ENCODE measurements around the gene FUCA1.
"Not testable (repeated sequence)": the region's sequence is repeated elsewhere in the genome, so short reads cannot be mapped to it uniquely, and the experiment has no call there.

FUCA1 gene

GRCh38 chr1:23834156-23834555 is 33.9 kb downstream of the FUCA1 start:
- not testable (repeated sequence) for DNase-seq

DNA sequence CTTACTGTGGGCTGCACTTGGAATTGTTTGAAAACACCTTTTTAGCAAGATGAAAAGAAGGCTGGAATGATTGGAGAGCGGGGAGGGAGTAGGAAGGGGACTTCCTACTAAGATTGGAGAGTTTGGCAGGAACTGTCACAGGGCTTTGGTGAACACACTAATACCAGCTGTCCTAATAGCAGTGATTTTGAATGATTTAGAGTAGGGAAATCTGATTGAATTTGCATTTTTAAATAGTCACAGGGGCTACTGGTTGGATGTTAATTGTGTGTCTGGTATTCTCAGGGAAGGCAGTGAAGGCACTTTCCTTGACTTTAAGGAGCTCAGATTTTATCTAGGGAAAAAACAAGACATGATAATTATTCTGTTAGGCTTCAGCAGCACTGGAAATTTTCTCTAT is 40.4 kb downstream of the FUCA1 start:
- DNase-seq, result no peak

DNA sequence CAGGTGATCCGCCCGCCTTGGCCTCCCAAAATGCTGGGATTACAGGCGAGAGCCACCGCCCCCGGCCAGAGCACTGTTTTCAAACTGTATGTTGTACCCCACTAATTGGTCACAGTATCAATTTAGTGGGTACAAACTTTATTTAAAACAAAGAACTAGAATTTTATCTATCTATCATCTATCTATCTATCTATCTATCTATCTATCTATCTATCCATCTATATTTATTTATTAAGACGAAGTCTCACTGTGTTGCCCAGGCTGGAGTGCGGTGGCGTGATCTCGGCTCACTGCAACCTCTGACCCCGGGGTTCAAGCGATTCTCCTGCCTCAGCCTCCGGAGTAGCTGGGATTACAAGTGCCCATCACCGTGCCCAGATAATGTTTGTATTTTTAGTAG is 41.5 kb downstream of the FUCA1 start:
- DNase-seq, result not testable (repeated sequence)

GRCh38 chr1:23825762-23826522 is 42.1 kb downstream of the FUCA1 start:
- no peak for DNase-seq

DNA sequence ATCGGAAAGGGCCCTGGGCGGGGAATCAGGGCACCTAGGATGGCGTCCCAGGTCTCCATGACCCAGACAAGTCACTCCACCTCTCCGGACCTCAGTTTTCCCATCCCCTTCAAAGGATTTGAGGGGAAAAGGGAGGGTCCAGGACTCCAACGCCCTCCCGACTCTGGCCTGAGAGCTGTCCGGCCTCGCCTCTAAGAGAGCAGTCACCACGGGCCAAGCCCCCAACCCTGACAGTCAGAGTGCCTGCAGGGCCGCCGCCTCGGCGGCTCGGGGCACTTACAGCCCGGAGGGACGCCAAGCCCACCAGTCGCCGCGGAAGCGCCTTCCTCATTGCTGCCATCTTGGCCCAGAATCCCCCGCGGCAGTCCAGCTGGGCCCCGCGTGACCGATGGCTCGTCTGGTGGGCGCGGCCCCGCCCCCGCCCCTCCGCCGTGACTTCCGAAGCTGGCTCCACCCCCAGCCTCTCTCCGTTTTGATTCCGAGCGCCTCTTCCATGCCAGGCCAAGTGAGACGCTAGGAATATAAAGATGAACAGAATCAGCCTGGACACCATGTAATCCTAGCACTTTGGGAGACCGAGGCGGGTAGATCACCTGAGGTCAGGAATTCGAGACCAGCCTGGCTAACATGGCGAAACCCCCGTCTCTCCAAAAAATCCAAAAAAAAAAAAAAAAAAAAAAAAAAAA is 42.9 kb downstream of the FUCA1 start, which contains the start of gene HMGCL:
TSS of gene HMGCL (minus strand) at position 354 of the 686 bp plus-strand sequence. CDS start at position 340, 14 bp downstream.
- DNase-seq, result peak; percentile 86

DNA sequence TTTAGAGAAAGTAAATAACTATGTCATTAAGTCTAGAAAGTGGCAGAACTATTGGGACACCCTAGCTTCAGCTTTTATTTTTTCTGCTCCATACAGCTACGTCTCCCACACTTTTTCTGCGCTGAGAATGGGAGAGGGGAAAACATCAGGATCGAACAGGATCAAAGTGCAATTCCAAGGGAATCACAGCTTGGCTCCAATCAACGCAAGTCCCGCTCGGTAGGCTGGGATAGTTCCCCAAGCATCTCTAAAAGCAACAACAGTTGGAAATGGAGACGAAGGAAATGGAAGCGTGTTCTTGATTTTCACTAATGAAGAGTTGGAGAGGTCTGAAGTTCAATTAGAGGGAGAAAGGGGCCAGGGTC is 43.4 kb downstream of the FUCA1 start:
- DNase-seq, result no peak

GRCh38 chr1:23823767-23824166 is 44.3 kb downstream of the FUCA1 start:
- no peak for DNase-seq

DNA sequence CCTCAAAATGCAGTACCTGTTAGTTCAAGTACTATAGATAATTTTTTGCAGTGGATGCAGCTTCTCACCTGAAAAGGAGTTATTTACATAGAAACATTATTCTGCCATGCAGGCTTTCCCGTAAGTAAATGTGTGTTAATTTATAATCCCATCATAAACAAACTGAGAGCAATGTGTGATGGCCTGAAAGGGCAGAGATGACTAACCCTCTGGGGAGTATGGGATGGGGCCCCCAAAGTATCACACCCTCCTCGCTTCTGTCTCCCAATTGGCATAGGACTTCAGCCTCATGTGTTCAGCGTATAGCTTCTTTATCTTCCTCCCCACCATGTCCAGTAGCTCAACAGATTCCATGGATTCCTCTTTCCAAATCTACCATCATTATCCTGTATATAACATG is 50.5 kb downstream of the FUCA1 start:
- DNase-seq, result no peak

DNA sequence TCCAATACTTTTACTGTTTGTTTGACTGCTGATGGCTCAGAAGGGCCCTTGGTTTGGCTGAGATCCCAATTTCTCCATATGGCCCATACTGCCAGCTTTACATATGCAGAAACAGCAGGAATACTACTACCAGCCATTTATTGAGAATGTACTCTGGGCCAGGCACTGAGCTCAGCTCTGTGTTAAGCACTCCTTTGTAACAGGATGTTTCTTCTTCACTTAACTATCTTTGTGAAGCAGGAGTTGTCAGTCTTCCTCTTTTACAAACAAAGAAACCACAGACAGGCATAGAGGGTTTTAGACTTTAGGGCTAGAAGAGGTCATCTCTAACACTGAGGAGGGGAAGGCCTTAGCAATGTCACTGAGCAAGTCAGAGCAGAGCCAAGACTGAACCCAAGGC is 51.2 kb downstream of the FUCA1 start:
- no peak for DNase-seq

DNA sequence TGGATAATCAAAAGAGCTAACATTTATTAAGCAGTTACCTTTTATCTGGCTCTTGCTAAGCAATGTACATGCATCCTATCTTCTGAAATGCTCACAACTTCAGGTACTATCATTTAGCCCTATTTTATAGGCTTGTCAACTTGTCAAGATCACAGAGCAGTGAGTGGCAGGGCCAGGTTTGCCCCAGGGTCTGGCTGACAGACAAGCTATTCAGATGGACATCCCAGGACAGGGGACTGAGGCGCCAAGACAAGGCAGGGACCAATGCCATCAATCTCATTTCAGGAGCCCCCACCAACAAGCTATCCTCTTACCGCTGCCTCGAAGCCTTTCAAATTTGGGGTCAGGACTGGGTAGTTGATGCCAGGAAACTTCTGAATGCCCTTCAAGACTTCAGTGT is 51.7 kb downstream of the FUCA1 start:
- no peak for DNase-seq

DNA sequence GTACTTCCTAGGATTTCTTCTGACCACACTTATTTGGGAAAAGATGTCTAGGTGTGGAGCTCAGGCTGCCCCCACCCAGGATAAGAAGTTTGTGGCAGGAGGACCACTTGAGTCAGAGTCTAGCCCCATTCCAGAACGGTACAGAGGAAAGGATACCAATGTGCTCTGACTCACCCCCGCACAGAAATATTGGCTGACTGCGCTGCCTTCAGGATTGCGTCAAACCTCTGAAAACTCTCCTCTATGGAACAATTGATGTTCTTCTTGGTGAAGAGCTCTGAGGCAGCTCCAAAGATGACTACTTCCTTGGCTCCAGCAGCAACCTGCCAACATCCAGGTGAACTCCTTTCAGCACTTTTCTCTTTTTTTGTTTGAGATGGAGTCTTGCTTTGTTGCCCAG is 54.1 kb downstream of the FUCA1 start:
- no peak for DNase-seq

DNA sequence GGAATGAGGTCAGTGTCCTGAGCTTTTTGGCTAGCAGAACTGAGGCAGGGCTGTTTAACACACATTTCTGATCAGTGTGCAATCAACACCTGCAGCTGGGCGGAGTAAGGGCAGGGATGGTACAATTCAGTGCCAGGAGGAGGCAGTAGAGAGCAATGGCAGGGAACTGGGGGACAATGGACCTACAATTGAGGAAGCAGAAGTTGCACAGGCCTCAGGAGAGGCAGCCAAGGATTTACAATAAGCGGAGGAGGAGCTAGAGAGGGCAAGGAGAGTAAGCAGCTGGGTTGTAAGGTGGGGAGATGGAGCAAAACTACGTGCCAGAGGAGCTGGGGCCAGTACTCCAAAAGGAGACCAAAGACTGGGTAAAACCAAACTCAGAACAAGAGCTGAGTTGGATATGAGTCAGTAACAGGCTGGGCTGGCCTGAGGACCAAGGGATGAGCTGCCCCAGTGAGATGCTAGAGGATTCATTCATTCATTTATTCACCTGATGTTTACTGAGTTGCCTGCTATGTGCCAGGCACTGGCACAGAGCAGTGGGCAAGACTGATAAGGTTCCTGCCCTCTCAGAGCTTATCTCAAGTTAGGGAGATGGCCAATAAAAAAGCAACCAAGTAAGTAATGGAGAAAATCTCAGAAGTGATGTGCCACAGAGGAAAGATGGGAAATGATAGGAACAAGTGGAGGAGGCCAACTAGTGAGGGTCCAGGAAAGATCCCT is 57.1 kb downstream of the FUCA1 start:
- no peak for DNase-seq

GRCh38 chr1:23809751-23810171 is 58.3 kb downstream of the FUCA1 start:
- DNase-seq, result peak; percentile 50

GRCh38 chr1:23807453-23807852 is 60.6 kb downstream of the FUCA1 start:
- DNase-seq, result no peak

DNA sequence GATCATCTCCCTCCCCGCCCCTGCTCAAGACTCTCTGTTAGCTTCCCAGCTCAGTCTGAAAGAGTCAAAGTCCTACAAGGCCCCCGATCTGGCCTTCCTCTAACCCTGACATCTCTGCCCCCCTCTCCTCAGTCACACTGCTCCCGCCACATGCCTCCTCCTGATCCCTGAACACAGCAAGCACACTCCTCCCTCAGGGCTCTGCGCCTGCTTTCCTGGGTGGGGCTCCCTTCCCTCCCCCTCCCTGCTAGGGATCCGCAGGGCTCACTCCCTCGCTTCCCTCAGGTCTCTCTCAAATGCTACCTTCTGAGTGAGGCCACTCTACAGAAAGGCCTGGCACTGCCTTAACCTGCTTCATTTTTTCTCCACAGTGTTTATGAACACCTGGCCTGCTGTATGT is 61.8 kb downstream of the FUCA1 start:
- DNase-seq, result no peak

DNA sequence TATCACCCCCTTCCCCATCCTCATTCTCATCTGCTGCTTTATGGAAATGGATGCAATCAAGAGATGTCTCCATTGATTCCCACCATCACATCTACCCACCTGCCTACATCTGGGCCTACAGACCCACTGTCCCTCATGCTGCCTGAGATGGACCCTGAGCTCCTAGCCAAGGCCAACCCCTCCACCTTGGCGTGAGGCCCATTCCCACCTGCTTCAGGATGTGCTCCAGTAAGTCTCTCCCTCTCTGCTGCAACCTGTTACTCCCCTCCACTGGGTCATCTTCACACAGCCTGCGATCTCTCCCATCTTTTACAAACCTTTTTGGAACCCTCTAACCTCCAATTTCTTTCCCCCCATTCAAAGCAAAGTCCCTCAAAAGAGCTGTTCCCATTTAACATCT is 63.1 kb downstream of the FUCA1 start:
- DNase-seq, result no peak

- no peak for DNase-seq
Measured at GRCh38 chr1:23804183-23804835, 63.8 kb downstream of the FUCA1 start.

GRCh38 chr1:23803674-23804073 is 64.4 kb downstream of the FUCA1 start:
- no peak for DNase-seq

- DNase-seq, result not testable (repeated sequence)
Measured at GRCh38 chr1:23802809-23803342, 65.2 kb downstream of the FUCA1 start.

DNA sequence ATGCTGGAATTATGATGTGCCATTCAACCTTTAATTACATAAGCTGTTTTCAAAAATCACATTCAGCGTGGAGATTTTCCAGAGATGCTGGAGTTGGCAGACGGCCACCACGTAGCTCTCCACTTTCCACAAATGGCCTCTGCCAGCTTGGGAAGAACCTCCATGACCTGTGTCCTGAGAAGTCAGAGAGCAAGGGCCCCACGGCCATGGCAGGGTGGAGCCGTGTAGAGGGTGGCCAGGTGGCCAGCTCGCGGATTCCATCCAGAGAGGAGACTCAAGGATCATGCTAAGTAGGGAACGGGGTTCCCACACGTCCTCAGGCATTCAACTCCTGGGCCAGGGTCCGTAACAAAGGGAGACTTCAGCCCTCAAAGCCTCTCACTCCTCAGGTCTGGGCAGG is 66.2 kb downstream of the FUCA1 start:
- no peak for DNase-seq

- no peak for DNase-seq
Measured at GRCh38 chr1:23801338-23801748, 66.7 kb downstream of the FUCA1 start.

GRCh38 chr1:23800400-23801337 is 67.4 kb downstream of the FUCA1 start, which contains the start of gene GALE:
GALE (minus strand) TSS chr1:23800754; CDS start chr1:23799007, 1,747 bp downstream.
- peak; percentile 93 for DNase-seq

Measured in fibroblast of upper back skin (primary cell).